ENCODE results near the gene BLVRA.
A peak's percentile ranks its signal among the peaks of the same experiment; 100 is the strongest.

Gene BLVRA

DNA sequence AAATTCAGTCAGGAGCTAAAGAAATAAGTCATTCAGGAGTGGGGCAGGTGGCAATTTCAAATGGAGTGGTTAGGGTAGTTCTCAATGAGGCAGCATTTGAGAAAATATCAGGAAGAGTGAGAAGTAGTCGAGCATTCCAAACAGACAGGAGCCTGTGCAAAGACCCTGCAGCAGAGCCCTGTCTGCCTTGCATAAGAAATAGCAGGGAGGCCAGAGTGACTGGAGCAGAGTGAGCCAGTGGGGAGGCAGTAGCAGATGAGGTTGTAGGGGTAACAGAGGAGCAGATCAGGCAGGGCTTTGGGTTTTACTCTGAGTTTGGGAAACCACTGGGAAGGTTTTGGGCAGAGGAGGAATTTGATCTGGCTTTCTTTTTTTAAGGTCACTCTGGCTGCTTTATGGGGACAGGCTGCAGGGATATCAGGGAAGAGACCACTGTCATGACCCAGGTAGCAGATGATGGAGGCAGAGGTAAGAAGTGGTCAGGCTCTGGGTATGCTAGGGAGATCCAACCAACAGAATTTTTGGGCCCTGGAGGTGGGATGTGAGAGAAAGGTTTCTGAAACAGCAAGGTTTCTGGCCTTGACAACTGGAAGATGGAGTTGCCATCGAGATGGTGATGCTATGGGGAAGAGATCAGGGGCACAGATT, 1.3 kb upstream of the BLVRA start:
- no peak overlapping the region for H3K4me3 ChIP-seq (ENCODE audit: control insufficient read depth, low read depth, low read length)
- no peak for TF ChIP-seq CTCF (IDR thresholded peaks at IDR 0.05; ENCODE audit: control insufficient read depth, insufficient read depth, low read depth, low read length, missing control alignments)
- DNase-seq (ENCODE audit: low read depth), result no peak

DNA sequence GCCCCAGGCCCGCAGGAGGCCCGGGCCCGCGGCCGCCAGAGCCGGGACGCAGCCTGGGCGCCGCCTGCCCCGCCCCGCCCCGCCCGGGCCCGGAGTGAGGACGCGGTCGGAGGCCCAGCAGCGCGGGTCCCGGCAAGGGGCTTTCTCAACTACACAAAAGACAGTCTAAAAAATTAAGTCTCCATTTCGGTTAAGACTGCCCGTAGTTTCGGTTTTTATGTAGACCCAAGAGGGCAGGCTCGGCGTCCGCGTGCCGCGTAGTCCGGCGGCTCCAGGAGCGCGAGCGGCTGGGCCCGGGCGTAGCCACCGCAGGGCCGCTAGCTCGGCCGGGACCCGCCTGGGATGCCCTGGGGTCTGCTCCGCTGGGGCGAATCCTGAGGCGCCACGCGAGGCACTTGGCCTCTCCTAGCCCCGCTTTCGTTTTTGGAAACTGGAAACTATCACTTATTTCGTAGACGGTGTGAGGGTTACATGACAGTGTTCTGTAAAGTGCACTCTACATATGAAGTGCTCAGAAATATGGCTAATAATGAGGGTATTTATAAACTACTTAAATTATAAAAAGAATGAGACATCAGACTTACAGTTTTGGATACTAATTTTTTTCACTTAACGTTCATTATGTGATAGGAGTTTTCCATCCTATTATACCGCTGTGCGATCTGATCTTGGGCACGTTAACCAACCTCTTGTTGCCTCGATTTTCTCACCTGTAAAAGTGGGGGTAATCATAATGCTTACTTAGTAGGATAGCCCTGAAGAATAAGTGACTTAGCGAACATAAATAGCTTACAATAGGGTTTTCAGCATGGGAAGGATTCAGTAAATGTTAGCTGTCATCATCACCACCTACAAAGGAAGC, 573 bp downstream of the BLVRA start:
- no peak for DNase-seq (ENCODE audit: low read depth)

GRCh38 chr7:43760861-43761260, 2.4 kb downstream of the BLVRA start:
- TF ChIP-seq CTCF (IDR thresholded peaks at IDR 0.05; ENCODE audit: control insufficient read depth, insufficient read depth, low read depth, low read length, missing control alignments), result no peak
- no peak overlapping the region for H3K4me3 ChIP-seq (ENCODE audit: control insufficient read depth, low read depth, low read length)
- DNase-seq (ENCODE audit: low read depth), result no peak

More for the DNA sequence above, 573 bp downstream of the BLVRA start:
- TF ChIP-seq CTCF (IDR thresholded peaks at IDR 0.05; ENCODE audit: control insufficient read depth, insufficient read depth, low read depth, low read length, missing control alignments), result no peak
- H3K4me3 ChIP-seq (ENCODE audit: control insufficient read depth, low read depth, low read length), result peak overlapping the region; percentile 60

GRCh38 chr7:43761382-43761781, 2.9 kb downstream of the BLVRA start:
- TF ChIP-seq CTCF (IDR thresholded peaks at IDR 0.05; ENCODE audit: control insufficient read depth, insufficient read depth, low read depth, low read length, missing control alignments), result no peak

GRCh38 chr7:43761938-43762692, 3.6 kb downstream of the BLVRA start:
- DNase-seq (ENCODE audit: low read depth), result no peak
- no peak overlapping the region for H3K4me3 ChIP-seq (ENCODE audit: control insufficient read depth, low read depth, low read length)
- no peak for TF ChIP-seq CTCF (IDR thresholded peaks at IDR 0.05; ENCODE audit: control insufficient read depth, insufficient read depth, low read depth, low read length, missing control alignments)

More at GRCh38 chr7:43761382-43761781, 2.9 kb downstream of the BLVRA start:
- H3K4me3 ChIP-seq (ENCODE audit: control insufficient read depth, low read depth, low read length), result no peak overlapping the region
- no peak for DNase-seq (ENCODE audit: low read depth)

- no peak for DNase-seq (ENCODE audit: low read depth)
- TF ChIP-seq CTCF (IDR thresholded peaks at IDR 0.05; ENCODE audit: control insufficient read depth, insufficient read depth, low read depth, low read length, missing control alignments), result no peak
- no peak overlapping the region for H3K4me3 ChIP-seq (ENCODE audit: control insufficient read depth, low read depth, low read length)
Measured at GRCh38 chr7:43763183-43763582, 4.7 kb downstream of the BLVRA start.

Data from AG09309 (cell line).